ENCODE data around the gene SLC35G4. TPM values are rescaled to one million over a fixed set of nuclear protein-coding genes. Genes with fewer than 3 reads are reported as not detected.

SLC35G4 gene
- not detected in 2 replicates for total RNA-seq

GRCh38 chr18:11609488-11609887 is at the start of gene SLC35G4:
Gene SLC35G4 (plus strand): TSS chr18:11609596. CDS start chr18:11609596, 0 bp downstream.

Other genes starting within 250 kb of the SLC35G4 start
- gene GNAL, start 79.7 kb downstream of the SLC35G4 start, total RNA-seq: 0.26 and 1.8 TPM in 2 replicates
- 36.8 and 96.3 TPM in 2 replicates for gene CHMP1B, start 241.8 kb downstream of the SLC35G4 start, total RNA-seq

Data from epithelial cell of alveolus of lung (primary cell).